Astrocyte (in vitro differentiated cells and primary cell): Measurements from ENCODE around the gene CEACAM3. TPM values are rescaled to one million over a fixed set of nuclear protein-coding genes. Genes with fewer than 3 reads are reported as not detected.

ENCODE experiments used
- DNase-seq: peaks from one replicate; pipeline ENCODE4 v3.0.0-alpha.2; 2010; ENCODE audit warnings: low read depth
- FAIRE-seq: peaks from 2 replicates; lab custom pipeline; 2011; peaks lifted over from hg19 to GRCh38; lab: Jason Lieb, UNC
- H2AFZ ChIP-seq: 2 replicates; pipeline ENCODE4 v1.6.0; 2012; ENCODE audit warnings: low read depth, low read length, inconsistent platforms
- H3K27ac ChIP-seq: 2 replicates; pipeline ENCODE4 v1.5.1; 2011; ENCODE audit warnings: low read depth, low read length, inconsistent platforms
- H3K27me3 ChIP-seq: 2 replicates; pipeline ENCODE4 v1.6.0; 2011; ENCODE audit warnings: low read length, inconsistent platforms; ENCODE audit not compliant: insufficient read depth
- H3K36me3 ChIP-seq: 2 replicates; pipeline ENCODE4 v1.5.1; 2011; ENCODE audit warnings: low read length, inconsistent platforms; ENCODE audit not compliant: insufficient read depth
- H3K4me1 ChIP-seq: 2 replicates; pipeline ENCODE4 v1.5.1; 2011; ENCODE audit warnings: low read length, inconsistent platforms; ENCODE audit not compliant: insufficient read depth
- H3K4me2 ChIP-seq: 2 replicates; pipeline ENCODE4 v1.6.0; 2012; ENCODE audit warnings: low read length, inconsistent platforms
- H3K4me3 ChIP-seq: 2 replicates; pipeline ENCODE4 v1.5.1; 2011; ENCODE audit warnings: low read depth, mild to moderate bottlenecking, low read length, inconsistent platforms; ENCODE audit not compliant: insufficient read depth
- H3K79me2 ChIP-seq: 2 replicates; pipeline ENCODE4 v1.6.0; 2012; ENCODE audit warnings: mild to moderate bottlenecking, low read length, inconsistent platforms; ENCODE audit not compliant: insufficient read depth
- H3K9ac ChIP-seq: 2 replicates; pipeline ENCODE4 v1.6.0; 2012; ENCODE audit warnings: mild to moderate bottlenecking, low read length, inconsistent platforms
- H3K9me3 ChIP-seq: 2 replicates; pipeline ENCODE4 v1.5.1; 2012; ENCODE audit warnings: low read depth, mild to moderate bottlenecking, low read length, inconsistent platforms; ENCODE audit not compliant: insufficient read depth
- H4K20me1 ChIP-seq: 2 replicates; pipeline ENCODE4 v1.6.0; 2012; ENCODE audit warnings: low read length, inconsistent platforms; ENCODE audit not compliant: insufficient read depth
- H3K27ac Mint-ChIP-seq: one replicate; pipeline ENCODE4 v1.8.0; 2021; ENCODE audit warnings: mild to moderate bottlenecking, mixed read lengths; ENCODE audit not compliant: unreplicated experiment
- H3K27me3 Mint-ChIP-seq: one replicate; pipeline ENCODE4 v1.8.0; 2021; ENCODE audit warnings: low read depth, mixed read lengths; ENCODE audit not compliant: unreplicated experiment
- H3K36me3 Mint-ChIP-seq: one replicate; pipeline ENCODE4 v1.8.0; 2021; ENCODE audit warnings: low read depth, mixed read lengths; ENCODE audit not compliant: unreplicated experiment
- H3K4me1 Mint-ChIP-seq: one replicate; pipeline ENCODE4 v1.8.0; 2021; ENCODE audit warnings: low read depth, mixed read lengths; ENCODE audit not compliant: unreplicated experiment
- H3K4me3 Mint-ChIP-seq: one replicate; pipeline ENCODE4 v1.8.0; 2021; ENCODE audit warnings: mild to moderate bottlenecking, moderate library complexity, mixed read lengths; ENCODE audit not compliant: unreplicated experiment
- H3K9me3 Mint-ChIP-seq: one replicate; pipeline ENCODE4 v1.8.0; 2021; ENCODE audit warnings: mild to moderate bottlenecking, mixed read lengths; ENCODE audit not compliant: unreplicated experiment
- CTCF ChIP-seq: IDR thresholded peaks from 2 replicates; pipeline ENCODE4 v1.5.1; 2011; ENCODE audit warnings: low read depth, mild to moderate bottlenecking, inconsistent platforms, low read length, moderate library complexity; ENCODE audit not compliant: insufficient read depth
- EZH2 ChIP-seq: IDR thresholded peaks from 2 replicates; pipeline ENCODE4 v1.6.1; 2012; ENCODE audit warnings: mild to moderate bottlenecking, low read length, inconsistent platforms; ENCODE audit not compliant: insufficient read depth
- total RNA-seq: library from RNA; stranded (reverse); gene quantifications from 2 replicates; pipeline ENCODE4 v1.2.1, GENCODE V29; 2021

The CEACAM3 gene
- total RNA-seq, 1 donor from 2014 or later = not detected

- Histone ChIP-seq H3K4me1 (no peaks in the 10 kb centered on the region), H4K20me1 (no peaks in the 10 kb centered on the region), H3K9ac (no peak overlapping the region), H3K27ac (no peak overlapping the region), H3K36me3 (no peaks in the 10 kb centered on the region), H2AFZ (no peak overlapping the region), H3K4me2 (no peak overlapping the region), H3K4me3 (no peak overlapping the region), H3K9me3 (no peaks in the 10 kb centered on the region), H3K79me2 (no peaks in the 10 kb centered on the region), H3K27me3 (no peaks in the 10 kb centered on the region)
- Mint-ChIP-seq H3K27me3 (peaks cover 52% of the 10 kb centered on the region), H3K4me1 (no peaks in the 10 kb centered on the region), H3K4me3 (no peak overlapping the region), H3K27ac (no peak overlapping the region), H3K9me3 (no peaks in the 10 kb centered on the region), H3K36me3 (no peaks in the 10 kb centered on the region)
- TF ChIP-seq EZH2 = no peak
- no peak for TF ChIP-seq CTCF
- DNase-seq = no peak
- no peak for FAIRE-seq
These were observed 17.5 kb downstream of the CEACAM3 start for GRCh38 chr19:41813911-41814310.

GRCh38 chr19:41815301-41815700, 18.9 kb downstream of the CEACAM3 start:
- no peaks in the 10 kb centered on the region for H3K4me1 Mint-ChIP-seq
- no peak overlapping the region for H3K27ac ChIP-seq
- no peak overlapping the region for H3K9ac ChIP-seq
- H2AFZ ChIP-seq = no peak overlapping the region
- H3K4me2 ChIP-seq = no peak overlapping the region
- TF ChIP-seq CTCF (no peak), EZH2 (no peak)
- H3K27me3 ChIP-seq = no peaks in the 10 kb centered on the region
- no peaks in the 10 kb centered on the region for H3K9me3 ChIP-seq
- DNase-seq (no peak), FAIRE-seq (no peak)
- H3K36me3 Mint-ChIP-seq = no peaks in the 10 kb centered on the region
- no peaks in the 10 kb centered on the region for H3K79me2 ChIP-seq
- peaks cover 46% of the 10 kb centered on the region for H3K27me3 Mint-ChIP-seq
- H4K20me1 ChIP-seq = no peaks in the 10 kb centered on the region
- no peak overlapping the region for H3K4me3 Mint-ChIP-seq
- H3K9me3 Mint-ChIP-seq = no peaks in the 10 kb centered on the region
- no peaks in the 10 kb centered on the region for H3K4me1 ChIP-seq
- H3K27ac Mint-ChIP-seq = no peak overlapping the region
- H3K36me3 ChIP-seq = no peaks in the 10 kb centered on the region
- H3K4me3 ChIP-seq = no peak overlapping the region

DNA sequence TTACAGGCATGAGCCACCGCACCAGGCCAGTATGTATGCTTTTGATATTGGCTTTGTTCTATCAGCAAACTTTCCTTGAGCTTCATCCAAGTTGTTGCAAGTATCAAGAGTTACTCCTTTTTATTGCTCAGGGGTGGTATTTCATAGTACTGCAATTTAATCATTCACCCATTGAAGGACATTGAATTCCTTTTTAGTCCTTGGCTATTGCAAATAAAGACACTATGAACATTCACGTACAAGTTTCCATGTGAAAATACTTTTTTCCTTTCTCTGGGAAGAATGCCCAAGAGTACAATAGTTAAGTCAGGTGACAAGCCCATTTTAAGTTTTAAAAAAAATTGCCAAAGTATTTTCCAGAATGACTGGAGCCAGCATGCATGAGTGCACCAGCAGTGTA, 20.4 kb downstream of the CEACAM3 start:
- no peaks in the 10 kb centered on the region for H3K4me1 ChIP-seq
- H3K27ac ChIP-seq = no peak overlapping the region
- peaks cover 47% of the 10 kb centered on the region for H3K27me3 Mint-ChIP-seq
- FAIRE-seq (no peak), DNase-seq (no peak)
- no peaks in the 10 kb centered on the region for H3K36me3 ChIP-seq
- H3K79me2 ChIP-seq = no peaks in the 10 kb centered on the region
- no peak overlapping the region for H3K9ac ChIP-seq
- no peaks in the 10 kb centered on the region for H4K20me1 ChIP-seq
- H2AFZ ChIP-seq = no peak overlapping the region
- no peak overlapping the region for H3K4me3 ChIP-seq
- no peak overlapping the region for H3K4me3 Mint-ChIP-seq
- no peaks in the 10 kb centered on the region for H3K36me3 Mint-ChIP-seq
- H3K9me3 ChIP-seq = no peaks in the 10 kb centered on the region
- no peak overlapping the region for H3K27ac Mint-ChIP-seq
- no peak overlapping the region for H3K4me2 ChIP-seq
- no peaks in the 10 kb centered on the region for H3K27me3 ChIP-seq
- no peaks in the 10 kb centered on the region for H3K4me1 Mint-ChIP-seq
- no peaks in the 10 kb centered on the region for H3K9me3 Mint-ChIP-seq
- TF ChIP-seq CTCF (no peak), EZH2 (no peak)
